HEK293T (cell line): Measurements from ENCODE around the gene CTCFL.

Experiments used
- ARNT ChIP-seq: fragments of 450-650 bp; IDR thresholded peaks from 2 replicates; pipeline ENCODE4 v1.6.1; 2017; ENCODE audit warnings: mild to moderate bottlenecking
- BHLHE40 ChIP-seq: fragments of 450-650 bp; IDR thresholded peaks from 2 replicates; pipeline ENCODE4 v1.6.1; 2016; ENCODE audit warnings: mild to moderate bottlenecking, moderate library complexity, borderline replicate concordance
- ELF4 ChIP-seq: fragments of 450-650 bp; IDR thresholded peaks from 2 replicates; pipeline ENCODE4 v1.6.1; 2017; ENCODE audit warnings: antibody characterized with exemption
- FOXK2 ChIP-seq: fragments of 450-650 bp; IDR thresholded peaks from 2 replicates; pipeline ENCODE4 v1.6.1; 2016; ENCODE audit warnings: mild to moderate bottlenecking
- FOXM1 ChIP-seq: fragments of 450-650 bp; IDR thresholded peaks from 2 replicates; pipeline ENCODE4 v1.6.1; 2017; ENCODE audit warnings: mild to moderate bottlenecking, borderline replicate concordance
- HDGF ChIP-seq: fragments of 450-650 bp; IDR thresholded peaks from 2 replicates; pipeline ENCODE4 v1.6.1; 2017; ENCODE audit warnings: antibody characterized with exemption, borderline replicate concordance
- LEF1 ChIP-seq: fragments of 450-650 bp; IDR thresholded peaks from 2 replicates; pipeline ENCODE4 v1.6.1; 2017; ENCODE audit warnings: mild to moderate bottlenecking, borderline replicate concordance
- NFRKB ChIP-seq: fragments of 450-650 bp; IDR thresholded peaks from 2 replicates; pipeline ENCODE4 v1.6.1; 2016; ENCODE audit warnings: mild to moderate bottlenecking, moderate library complexity
- PKNOX1 ChIP-seq: fragments of 450-650 bp; IDR thresholded peaks from 2 replicates; pipeline ENCODE4 v1.6.1; 2016
- SP1 ChIP-seq: fragments of 450-650 bp; IDR thresholded peaks from 2 replicates; pipeline ENCODE4 v1.6.1; 2017
- SUZ12 ChIP-seq: fragments of 450-650 bp; IDR thresholded peaks from 2 replicates; pipeline ENCODE4 v1.6.1; 2016; ENCODE audit warnings: mild to moderate bottlenecking
- ZNF384 ChIP-seq: fragments of 450-650 bp; IDR thresholded peaks from 2 replicates; pipeline ENCODE4 v1.6.1; 2016

- TF ChIP-seq PKNOX1 (no peak), SUZ12 (no peak), FOXK2 (no peak), ARNT (no peak), ELF4 (no peak), SP1 (no peak), FOXM1 (no peak), BHLHE40 (no peak), HDGF (no peak), NFRKB (no peak), LEF1 (no peak), ZNF384 (no peak)
Observed at GRCh38 chr20:57473246-57474048, 51.5 kb downstream of the CTCFL start.
